UCSD-AML1 (cell line): Measurements from ENCODE around the gene ARHGAP44.
"Not testable (repeated sequence)": the region's sequence is repeated elsewhere in the genome, so short reads cannot be mapped to it uniquely, and the experiment has no call there.

ENCODE experiments used
- DNase-seq: peaks from one replicate; lab custom pipeline; 2025; ENCODE audit not compliant: unreplicated experiment; lab: John Stamatoyannopoulos, UW

ARHGAP44 gene

GRCh38 chr17:12815642-12816141, 26.4 kb downstream of the ARHGAP44 start:
- DNase-seq = no peak

- no peak for DNase-seq
Measured at GRCh38 chr17:12821376-12821940, 32.2 kb downstream of the ARHGAP44 start.

DNA sequence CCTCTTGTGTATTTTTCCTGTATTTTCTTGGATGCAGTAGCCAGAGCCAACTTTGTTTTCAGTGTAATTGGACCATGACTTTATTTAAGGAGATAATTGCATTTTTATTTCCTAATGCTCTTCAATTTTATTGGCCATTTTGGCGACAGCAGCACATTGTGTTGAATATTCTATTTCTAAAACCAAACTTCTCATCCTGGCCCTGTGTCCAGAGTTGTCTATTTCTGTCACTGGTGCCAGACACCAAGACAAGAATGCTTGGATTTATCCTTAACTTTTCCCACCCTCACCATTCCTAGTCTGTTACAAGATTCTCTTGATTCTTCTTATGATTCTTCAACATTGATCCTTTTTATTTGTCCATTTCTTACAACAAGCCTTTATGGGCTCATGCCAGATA, 37.1 kb downstream of the ARHGAP44 start:
- DNase-seq = no peak

DNA sequence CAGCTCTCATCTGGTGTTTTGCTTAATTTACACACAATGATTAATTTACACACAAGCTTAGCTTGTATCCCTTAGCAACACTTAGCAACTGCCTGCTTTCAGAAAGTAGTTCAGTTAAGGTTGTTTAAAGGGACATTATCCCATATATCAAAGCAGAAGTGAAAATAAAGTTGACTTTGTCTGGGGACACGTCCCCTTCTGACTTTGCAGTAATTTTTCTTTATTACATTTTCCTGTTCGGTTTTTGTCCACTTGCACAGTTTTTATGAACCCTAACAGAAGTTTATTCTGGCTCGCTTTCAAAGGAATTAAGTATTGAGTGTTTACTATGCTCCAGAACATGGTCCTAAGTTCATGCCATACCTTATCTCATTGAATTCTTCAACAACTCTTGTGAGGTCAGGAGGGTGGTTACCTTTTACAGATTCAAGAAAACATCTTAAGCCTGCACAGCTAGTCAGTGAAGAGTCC, 41.5 kb downstream of the ARHGAP44 start:
- no peak for DNase-seq

- DNase-seq = no peak
Measured at GRCh38 chr17:12831839-12832238, 42.5 kb downstream of the ARHGAP44 start.

DNA sequence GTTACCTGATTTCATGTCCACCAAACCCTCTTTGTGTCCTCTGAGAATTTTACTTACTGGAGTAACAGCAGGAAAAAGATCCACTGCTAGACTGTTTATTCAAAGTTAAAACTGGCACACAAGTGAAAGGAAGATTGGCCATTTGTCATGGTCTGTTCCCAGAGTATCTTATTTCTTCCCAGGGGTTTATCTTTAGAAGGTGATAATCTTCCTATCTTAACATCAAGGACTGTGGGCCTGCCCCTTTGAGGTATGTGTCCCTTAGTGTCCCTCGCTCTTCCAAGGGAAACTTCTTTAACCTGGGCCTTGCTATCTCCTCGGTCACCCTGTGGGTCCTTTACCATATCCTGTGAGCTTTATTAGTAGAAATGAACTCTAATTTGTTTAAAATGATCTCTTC, 49.7 kb downstream of the ARHGAP44 start:
- no peak for DNase-seq

- no peak for DNase-seq
Measured at GRCh38 chr17:12842936-12843335, 53.6 kb downstream of the ARHGAP44 start.

DNA sequence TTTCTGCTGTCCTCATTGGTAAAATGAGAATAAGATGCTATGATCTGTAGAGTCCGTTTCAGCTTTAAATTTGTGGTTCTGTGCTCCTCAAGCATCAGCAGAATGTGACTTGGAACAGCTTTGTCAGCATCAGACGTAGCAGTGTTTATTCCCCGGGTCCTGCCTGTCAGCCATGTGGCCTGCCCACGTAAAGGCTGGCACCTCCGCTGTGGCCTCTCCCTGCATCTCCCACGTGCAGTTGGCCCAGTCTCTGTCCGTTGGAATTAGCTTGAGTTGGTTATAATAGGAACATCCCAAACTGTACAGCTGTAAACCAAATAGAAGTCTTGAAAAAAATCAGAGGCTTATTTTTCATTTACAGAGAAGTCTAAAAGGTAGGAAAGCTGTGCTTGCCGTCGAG, 61.7 kb downstream of the ARHGAP44 start:
- no peak for DNase-seq

- no peak for DNase-seq
Measured at GRCh38 chr17:12851901-12852435, 62.7 kb downstream of the ARHGAP44 start.

DNA sequence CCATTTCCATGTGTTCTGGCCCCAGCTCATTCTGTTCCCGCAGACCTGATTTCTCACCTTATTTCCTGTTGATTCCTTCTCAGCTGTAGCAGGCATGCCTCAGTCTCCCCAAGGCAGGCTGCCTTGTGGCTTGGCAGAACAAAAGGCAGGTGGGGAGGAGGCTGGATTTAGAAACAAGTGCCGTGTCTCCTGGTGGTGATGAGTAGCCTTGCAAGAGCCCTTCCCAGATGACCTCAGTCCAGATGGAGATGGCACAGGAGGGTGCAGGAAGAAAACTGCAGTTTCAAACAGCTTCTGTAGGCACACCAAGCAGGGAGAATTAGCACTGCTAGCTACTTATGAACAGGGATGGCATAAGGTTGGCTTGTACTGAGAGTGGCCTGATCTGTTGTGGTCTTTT, 64.6 kb downstream of the ARHGAP44 start:
- DNase-seq = no peak

GRCh38 chr17:12856416-12856815, 67.1 kb downstream of the ARHGAP44 start:
- no peak for DNase-seq

- DNase-seq = no peak
Measured at GRCh38 chr17:12857592-12857991, 68.3 kb downstream of the ARHGAP44 start.

DNA sequence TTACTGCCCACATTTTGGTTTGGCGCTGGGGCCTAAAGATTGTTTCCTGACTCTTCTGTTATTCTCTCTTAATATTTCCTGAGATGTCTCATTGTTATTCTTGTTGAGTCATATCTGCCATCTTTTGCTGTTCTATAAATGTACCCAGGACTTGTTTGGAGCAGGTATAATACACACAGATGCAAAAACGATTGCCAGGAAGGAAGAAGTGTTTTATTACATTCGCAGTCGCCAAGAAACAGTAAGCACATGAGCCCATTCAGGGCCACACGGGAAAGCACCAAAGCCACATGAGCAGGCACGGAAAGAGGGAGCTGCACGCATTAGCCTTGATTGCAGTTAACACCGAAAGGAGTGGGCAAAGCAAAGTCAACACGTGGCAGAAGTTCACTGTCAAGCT, 70.2 kb downstream of the ARHGAP44 start:
- DNase-seq = no peak

- DNase-seq = no peak
Measured at GRCh38 chr17:12865769-12866168, 76.5 kb downstream of the ARHGAP44 start.

DNA sequence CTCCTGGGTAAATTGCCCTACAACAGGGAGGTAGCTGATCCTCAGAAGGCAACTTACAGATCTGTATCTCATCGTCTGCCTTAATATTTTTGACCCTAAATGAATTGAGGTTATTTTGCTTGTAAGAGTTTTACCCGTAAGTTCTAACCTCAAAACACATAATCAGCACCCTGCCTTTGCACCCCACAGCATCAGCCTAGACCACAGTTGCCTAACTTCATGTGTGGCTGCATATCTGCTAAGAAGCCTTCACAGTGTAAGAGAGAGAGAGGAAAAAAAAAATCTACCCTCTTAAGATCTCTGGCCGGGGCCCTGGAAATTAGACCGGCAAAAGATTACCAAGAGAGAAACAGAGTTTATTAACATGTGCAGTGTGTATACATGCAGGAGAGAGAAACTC, 76.9 kb downstream of the ARHGAP44 start:
- DNase-seq = no peak

GRCh38 chr17:12867726-12868125, 78.4 kb downstream of the ARHGAP44 start:
- DNase-seq = no peak

DNA sequence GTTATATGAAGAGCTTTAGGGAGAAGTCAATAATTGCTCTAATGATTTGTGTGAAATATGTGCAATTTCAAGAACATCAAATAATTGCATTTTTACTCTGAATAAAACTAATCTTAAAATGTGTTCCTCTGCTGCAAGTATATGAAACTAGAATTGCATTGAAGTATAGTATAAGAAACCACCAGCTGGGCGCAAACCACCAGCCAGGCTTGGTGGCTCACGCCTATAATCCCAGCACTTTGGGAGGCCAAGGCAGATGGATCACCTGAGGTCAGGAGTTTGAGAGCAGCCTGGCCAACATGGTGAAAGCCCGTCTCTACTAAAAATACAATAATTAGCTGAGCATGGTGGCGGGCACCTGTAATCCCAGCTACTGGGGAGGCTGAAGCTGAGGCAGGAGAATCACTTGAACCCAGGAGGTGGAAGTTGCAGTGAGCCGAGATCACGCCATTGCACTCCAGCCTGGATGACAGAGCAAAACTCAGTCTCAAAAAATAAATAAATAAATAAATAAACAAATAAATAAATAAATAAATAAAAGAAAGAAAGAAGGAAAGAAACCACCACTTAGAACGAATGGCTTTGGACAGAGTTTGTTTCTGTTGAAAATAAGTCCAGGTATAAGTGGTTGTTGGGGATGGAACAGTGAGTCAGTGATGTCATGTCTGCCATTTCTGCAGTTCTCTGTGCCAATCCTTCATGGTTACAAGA, 84.3 kb downstream of the ARHGAP44 start:
- DNase-seq = not testable (repeated sequence)

- DNase-seq = no peak
Measured at GRCh38 chr17:12877953-12878669, 88.8 kb downstream of the ARHGAP44 start.

GRCh38 chr17:12879096-12879495, 89.8 kb downstream of the ARHGAP44 start:
- not testable (repeated sequence) for DNase-seq

- no peak for DNase-seq
Measured at GRCh38 chr17:12883472-12883871, 94.2 kb downstream of the ARHGAP44 start.

DNA sequence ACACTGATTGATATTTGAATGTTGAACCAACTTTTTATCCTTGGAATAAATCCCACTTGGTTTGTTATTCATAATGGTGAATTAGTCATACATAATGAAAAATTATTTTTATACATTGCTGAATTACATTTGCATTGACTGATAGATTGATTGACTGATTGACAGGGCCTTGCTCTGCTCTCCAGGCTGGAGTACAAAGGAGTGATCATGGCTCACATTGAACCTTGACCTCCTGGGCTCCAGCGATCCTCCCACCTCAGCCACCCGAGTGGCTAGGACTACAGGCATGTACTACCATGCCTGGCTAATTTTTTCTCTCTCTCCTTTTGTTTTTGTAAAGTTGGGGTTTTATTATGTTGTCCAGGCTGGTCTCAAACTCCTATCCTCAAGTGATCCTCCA, 97.8 kb downstream of the ARHGAP44 start:
- no peak for DNase-seq
